Fibroblast of skin of back (primary cell): ENCODE results near the gene SRP14.
"Not testable (repeated sequence)": the region's sequence is repeated elsewhere in the genome, so short reads cannot be mapped to it uniquely, and the experiment has no call there.

Experiments
- DNase-seq: peaks from one replicate; pipeline ENCODE4 v3.0.0-alpha.2; 2013

SRP14 gene

GRCh38 chr15:40016224-40016865 is 22.6 kb downstream of the SRP14 start:
- DNase-seq = no peak

- DNase-seq = no peak
Measured at GRCh38 chr15:40014390-40014789, 24.6 kb downstream of the SRP14 start.

DNA sequence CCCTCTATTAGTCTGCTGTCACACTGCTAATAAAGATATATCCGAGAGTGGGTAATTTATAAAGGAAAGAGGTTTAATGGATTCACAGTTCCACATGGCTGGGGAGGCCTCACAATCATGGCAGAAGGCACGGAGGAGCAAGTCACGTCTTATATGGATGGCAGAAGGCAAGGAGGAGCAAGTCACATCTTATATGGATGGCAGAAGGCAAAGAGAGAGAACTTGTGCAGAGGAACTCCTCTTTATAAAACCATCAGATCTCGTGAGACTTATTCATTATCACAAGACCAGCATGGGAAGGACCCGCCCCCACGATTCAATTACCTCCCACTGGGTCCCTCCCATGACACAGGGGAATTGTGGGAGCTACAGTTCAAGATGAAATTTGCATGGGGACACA is 25.6 kb downstream of the SRP14 start:
- DNase-seq = not testable (repeated sequence)

DNA sequence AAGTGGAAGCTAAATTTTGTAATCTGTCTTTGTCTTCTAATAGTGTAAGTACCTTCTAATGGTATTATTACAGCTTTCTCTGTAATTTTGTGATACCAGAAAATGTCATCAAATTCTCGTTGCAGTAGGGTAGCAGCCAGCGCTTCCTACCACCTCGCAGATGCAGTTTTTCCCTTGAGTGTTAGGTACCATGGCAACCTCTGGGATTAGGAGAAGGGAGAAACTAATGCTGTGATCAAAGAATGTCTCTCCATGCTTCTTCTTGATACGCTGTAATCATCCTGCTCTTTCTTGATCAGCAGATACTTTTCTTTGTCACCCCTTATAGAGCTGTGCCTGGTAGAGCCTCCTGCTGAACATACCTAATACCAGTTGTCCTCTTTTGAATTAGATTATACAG is 27.7 kb downstream of the SRP14 start:
- no peak for DNase-seq

GRCh38 chr15:40010686-40011085 is 28.3 kb downstream of the SRP14 start:
- DNase-seq = no peak

DNA sequence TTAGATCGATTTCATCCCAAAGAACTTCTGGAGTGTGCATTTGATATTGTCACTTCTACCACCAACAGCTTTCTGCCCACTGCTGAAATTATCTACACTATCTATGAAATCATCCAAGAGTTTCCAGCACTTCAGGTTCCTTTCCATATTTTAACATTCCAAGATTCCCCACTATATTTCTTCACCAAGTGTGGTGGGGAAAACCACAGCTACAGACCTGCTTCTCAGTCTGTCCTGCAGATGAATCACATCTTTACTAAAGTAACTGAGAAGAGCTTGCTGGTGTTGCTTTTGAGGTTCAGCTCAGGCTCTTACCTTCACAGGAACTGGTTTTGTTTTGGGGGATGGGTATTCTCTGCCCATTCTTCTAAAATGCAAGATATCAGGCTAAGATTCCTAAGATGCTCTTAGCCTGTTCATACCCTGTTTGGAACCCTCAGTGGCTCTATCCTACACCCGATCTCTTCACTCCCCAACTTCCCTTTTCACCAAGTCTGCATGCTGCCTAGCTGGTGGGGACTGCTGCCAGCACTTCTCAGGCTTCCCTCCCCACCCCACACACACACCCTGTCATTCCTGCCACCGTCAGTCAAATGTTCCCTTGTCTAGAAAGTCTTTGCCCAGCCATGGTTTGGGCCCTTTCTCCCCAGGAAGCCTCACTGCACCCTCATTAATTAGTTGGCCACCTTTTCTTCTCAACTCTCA is 30.8 kb downstream of the SRP14 start:
- DNase-seq = no peak

DNA sequence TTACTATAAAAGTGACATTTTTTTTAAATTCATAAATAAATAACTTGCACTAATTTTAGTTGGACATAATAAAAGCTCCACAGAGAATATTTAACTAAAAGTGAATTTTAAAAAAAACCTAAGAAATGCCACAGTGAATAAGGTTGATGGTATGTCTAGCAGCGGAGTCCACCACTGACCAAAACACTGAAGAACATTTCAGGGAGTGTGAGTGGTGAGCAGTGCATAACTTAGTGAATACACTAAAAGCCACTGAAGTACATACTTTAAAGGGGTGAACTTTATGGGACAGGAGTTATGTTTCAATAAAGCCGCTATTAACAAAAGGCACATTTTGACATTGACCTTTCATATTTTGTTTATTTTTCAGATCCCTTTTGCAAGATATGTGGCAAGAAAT is 32.3 kb downstream of the SRP14 start:
- DNase-seq = peak; percentile 74

GRCh38 chr15:40006003-40006402 is 33.0 kb downstream of the SRP14 start:
- DNase-seq = peak; percentile 20

- no peak for DNase-seq
Measured at GRCh38 chr15:40003116-40003916, 35.7 kb downstream of the SRP14 start.

DNA sequence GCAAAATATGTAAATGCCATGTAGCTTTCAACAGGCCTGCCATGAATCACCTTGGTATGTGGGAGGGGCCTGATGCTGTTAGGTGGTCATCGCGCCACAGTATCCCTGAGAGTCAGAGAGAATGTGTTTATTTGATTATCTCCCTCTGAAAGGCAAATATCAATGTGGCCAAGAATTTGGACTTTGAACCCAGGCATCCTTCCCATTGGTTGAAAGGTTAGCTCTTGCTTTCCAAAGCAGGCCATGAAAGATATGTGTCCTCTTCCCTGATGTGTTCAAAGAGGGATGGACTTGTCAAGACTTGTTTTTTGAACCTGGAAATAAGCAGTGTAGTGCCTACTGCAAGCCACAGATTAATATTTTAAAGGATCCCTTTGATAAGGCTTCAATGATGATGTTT is 36.7 kb downstream of the SRP14 start:
- peak; percentile 35 for DNase-seq

DNA sequence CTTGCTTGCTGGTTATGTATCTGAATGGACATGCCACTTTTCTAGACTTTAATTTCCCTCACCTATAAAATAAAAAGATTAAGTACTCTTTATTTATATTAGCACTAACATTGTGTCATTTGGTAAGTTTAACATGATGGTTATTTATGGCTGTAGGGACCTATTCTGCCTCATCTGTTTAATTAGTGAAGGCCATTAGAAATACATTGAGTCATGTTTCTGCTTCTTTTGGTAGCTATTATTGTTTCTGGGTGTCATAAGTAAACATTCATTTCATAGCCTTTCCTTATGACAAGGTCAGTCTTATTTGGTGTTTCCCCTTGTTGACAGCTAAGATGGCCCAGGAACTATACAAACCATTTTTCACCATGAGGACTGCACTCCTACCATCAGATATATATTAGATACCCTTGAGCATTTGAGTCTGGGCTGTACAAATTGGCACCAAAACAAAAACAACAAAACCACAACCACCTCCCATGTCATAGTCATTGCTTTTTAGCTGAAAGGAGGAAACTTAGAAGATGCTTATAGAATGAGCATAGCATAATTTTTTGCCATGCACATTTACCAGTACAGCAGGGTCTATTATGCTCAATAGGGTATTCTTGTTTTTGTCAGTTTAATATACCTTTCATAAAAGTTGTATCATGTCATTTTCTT is 39.3 kb downstream of the SRP14 start:
- DNase-seq = peak; percentile 54

- DNase-seq = no peak
Measured at GRCh38 chr15:39998511-39999077, 40.4 kb downstream of the SRP14 start.

DNA sequence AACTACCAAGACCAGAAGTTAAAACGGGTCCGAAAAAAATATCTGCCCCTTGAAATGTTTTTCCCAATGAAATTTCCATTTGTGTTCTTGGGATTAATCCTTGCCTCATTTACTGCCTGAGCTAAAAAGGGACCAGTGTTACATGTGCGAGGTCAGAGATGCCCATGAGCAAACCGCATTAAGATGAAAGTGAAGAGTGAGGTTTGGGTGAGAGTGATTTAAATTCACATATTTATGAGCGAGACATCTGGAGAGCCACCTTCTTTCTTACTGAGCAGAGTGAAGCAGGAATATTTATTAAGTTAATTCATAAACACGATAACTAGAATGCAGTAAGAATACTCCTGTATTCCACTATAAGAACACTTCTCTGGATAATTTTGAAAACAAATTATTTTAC is 41.3 kb downstream of the SRP14 start:
- DNase-seq = no peak

GRCh38 chr15:39997031-39997430 is 42.0 kb downstream of the SRP14 start:
- peak; percentile 83 for DNase-seq

GRCh38 chr15:39996228-39996627 is 42.8 kb downstream of the SRP14 start:
- not testable (repeated sequence) for DNase-seq

GRCh38 chr15:39992953-39993352 is 46.0 kb downstream of the SRP14 start:
- DNase-seq = not testable (repeated sequence)

- no peak for DNase-seq
Measured at GRCh38 chr15:39990706-39991105, 48.3 kb downstream of the SRP14 start.

- DNase-seq = no peak
Measured at GRCh38 chr15:39987821-39988220, 51.2 kb downstream of the SRP14 start.
